Keratinocyte (primary cell): ENCODE results near the gene OBSL1. TPM values are rescaled to one million over a fixed set of nuclear protein-coding genes. Genes with fewer than 3 reads are reported as not detected.

Source experiments
- DNase-seq: peaks from one replicate; pipeline ENCODE4 v3.0.0-alpha.2; 2011; ENCODE audit warnings: low read depth, missing footprints, low spot score
- FAIRE-seq: peaks from 2 replicates; lab custom pipeline; 2011; peaks lifted over from hg19 to GRCh38; lab: Jason Lieb, UNC
- H2AFZ ChIP-seq: 2 replicates; pipeline ENCODE4 v1.6.0; 2012; ENCODE audit warnings: low read length, control low read depth, inconsistent platforms; ENCODE audit not compliant: control insufficient read depth
- H3K27ac ChIP-seq: 2 replicates; pipeline ENCODE4 v1.5.1; 2011; ENCODE audit warnings: low read length; ENCODE audit not compliant: control insufficient read depth, insufficient read depth
- H3K27me3 ChIP-seq: 3 replicates; pipeline ENCODE4 v1.6.0; 2011; ENCODE audit warnings: low read length; ENCODE audit not compliant: control insufficient read depth, insufficient read depth; ENCODE audit errors: extremely low read depth
- H3K36me3 ChIP-seq, 2 experiments: 2 replicates in 1 of 2; 3 replicates in 1 of 2; pipeline ENCODE4 v1.5.1; 2011; ENCODE audit warnings: low read length in 2 of 2, mild to moderate bottlenecking in 1 of 2; ENCODE audit not compliant: control insufficient read depth in 2 of 2, insufficient read depth in 2 of 2; ENCODE audit errors: extremely low read depth in 1 of 2
- H3K4me1 ChIP-seq: 3 replicates; pipeline ENCODE4 v1.5.1; 2011; ENCODE audit warnings: low read length; ENCODE audit not compliant: control insufficient read depth, insufficient read depth; ENCODE audit errors: extremely low read depth
- H3K4me2 ChIP-seq: 3 replicates; pipeline ENCODE4 v1.6.0; 2011; ENCODE audit warnings: low read depth, low read length; ENCODE audit not compliant: control insufficient read depth, insufficient read depth; ENCODE audit errors: extremely low read depth
- H3K4me3 ChIP-seq, 3 experiments: fragments of 200-600 bp in 1 of 3; sonication (generic) in 1 of 3; 2 replicates in 2 of 3; 3 replicates in 1 of 3; pipeline ENCODE4 v1.5.1; 2011 to 2016; ENCODE audit warnings: low read length in 3 of 3, mild to moderate bottlenecking in 3 of 3, control low read depth in 2 of 3, inconsistent platforms in 1 of 3, low read depth in 1 of 3, mixed read lengths in 1 of 3, mixed run types in 1 of 3, moderate library complexity in 1 of 3; ENCODE audit not compliant: control insufficient read depth in 2 of 3, insufficient read depth in 2 of 3; ENCODE audit errors: extremely low read depth in 1 of 3
- H3K79me2 ChIP-seq: 2 replicates; pipeline ENCODE4 v1.6.0; 2012; ENCODE audit warnings: low read length; ENCODE audit not compliant: control insufficient read depth, insufficient read depth
- H3K9ac ChIP-seq: 3 replicates; pipeline ENCODE4 v1.6.0; 2011; ENCODE audit warnings: low read length; ENCODE audit not compliant: control insufficient read depth, insufficient read depth; ENCODE audit errors: extremely low read depth
- H3K9me1 ChIP-seq: 3 replicates; pipeline ENCODE4 v1.6.0; 2011; ENCODE audit warnings: low read length; ENCODE audit not compliant: control insufficient read depth, insufficient read depth; ENCODE audit errors: extremely low read depth
- H3K9me3 ChIP-seq: 2 replicates; pipeline ENCODE4 v1.5.1; 2012; ENCODE audit warnings: low read depth, low read length; ENCODE audit not compliant: control insufficient read depth
- H4K20me1 ChIP-seq: 3 replicates; pipeline ENCODE4 v1.6.0; 2011; ENCODE audit warnings: low read length; ENCODE audit not compliant: control insufficient read depth, insufficient read depth; ENCODE audit errors: extremely low read depth
- CTCF ChIP-seq, 3 experiments: IDR thresholded peaks in 1 of 3; conservative IDR thresholded peaks in 1 of 3; optimal IDR thresholded peaks in 1 of 3; 2 replicates in 2 of 3; 3 replicates in 1 of 3; pipeline versions ENCODE3 to v1.5.1; 2011; ENCODE audit warnings: low read length in 3 of 3, mild to moderate bottlenecking in 3 of 3, moderate library complexity in 2 of 3, control low read depth in 1 of 3, inconsistent platforms in 1 of 3; ENCODE audit not compliant: insufficient read depth in 2 of 3; ENCODE audit errors: extremely low read depth in 1 of 3
- EZH2 ChIP-seq: IDR thresholded peaks from one replicate; pipeline ENCODE4 v1.6.1; 2012; ENCODE audit warnings: inconsistent platforms, mild to moderate bottlenecking, low read length, moderate library complexity
- dilution Hi-C: fragments of 300-500 bp; cut with MboI; formaldehyde crosslinking; loops from one replicate; pipeline ENCODE4 v1.7.0; 2020; ENCODE audit warnings: low sequenced_read_pairs; ENCODE audit not compliant: extremely low pct_ligation_motif_present
- polyA plus RNA-seq, 5 experiments: library from polyadenylated mRNA; depleted of rRNA in 3 of 5; stranded (reverse) in 3 of 5; stranded (forward) in 1 of 5; unstranded in 1 of 5; fragments of >200 nt; gene quantifications; 1 replicate in 1 of 5; 2 replicates in 3 of 5; 3 replicates in 1 of 5; pipeline versions ENCODE4 v1.2.1 to v1.2.3, GENCODE V29; 2011 to 2012; ENCODE audit warnings: missing spikeins in 2 of 5, low read depth in 1 of 5, low replicate concordance in 1 of 5

The OBSL1 gene
- polyA plus RNA-seq, 1 donor (not counting 4 experiments of a cell fraction or from before 2014, with no cell fraction given): 9.3 TPM

GRCh38 chr2:219581346-219581745 lies 10.0 kb upstream of the OBSL1 start:
- H3K9me1 ChIP-seq: no peaks in the 10 kb centered on the region
- H3K27me3 ChIP-seq: peaks cover 6% of the 10 kb centered on the region
- no peak for TF ChIP-seq EZH2
- TF ChIP-seq CTCF (optimal IDR thresholded peaks at IDR 0.05 in 1 of 3, IDR thresholded peaks at IDR 0.05 in 1 of 3, conservative IDR thresholded peaks at IDR 0.05 in 1 of 3; ENCODE audit: extremely low read depth in 1 of 3, insufficient read depth in 2 of 3, low read length in 3 of 3): no peak
- dilution Hi-C loops: no loop called here
- H3K4me3 ChIP-seq: no peak overlapping the region
- DNase-seq (no peak), FAIRE-seq (no peak)
- H3K79me2 ChIP-seq: no peaks in the 10 kb centered on the region
- no peaks in the 10 kb centered on the region for H3K36me3 ChIP-seq
- no peak overlapping the region for H3K9ac ChIP-seq
- H3K4me1 ChIP-seq: no peaks in the 10 kb centered on the region
- H4K20me1 ChIP-seq: no peaks in the 10 kb centered on the region
- no peak overlapping the region for H3K4me2 ChIP-seq
- H2AFZ ChIP-seq: no peak overlapping the region
- H3K9me3 ChIP-seq: no peaks in the 10 kb centered on the region
- no peak overlapping the region for H3K27ac ChIP-seq

- Histone ChIP-seq H3K9ac (no peak overlapping the region), H3K27me3 (peaks cover 6% of the 10 kb centered on the region), H3K9me3 (no peaks in the 10 kb centered on the region), H3K9me1 (no peaks in the 10 kb centered on the region), H3K4me2 (no peak overlapping the region), H3K4me1 (no peaks in the 10 kb centered on the region), H4K20me1 (no peaks in the 10 kb centered on the region), H3K79me2 (no peaks in the 10 kb centered on the region), H3K4me3 (no peak overlapping the region), H3K36me3 (no peaks in the 10 kb centered on the region), H3K27ac (no peak overlapping the region), H2AFZ (no peak overlapping the region)
- dilution Hi-C loops: no loop called here
- FAIRE-seq: no peak
- no peak for DNase-seq
- TF ChIP-seq CTCF (optimal IDR thresholded peaks at IDR 0.05 in 1 of 3, IDR thresholded peaks at IDR 0.05 in 1 of 3, conservative IDR thresholded peaks at IDR 0.05 in 1 of 3; ENCODE audit: extremely low read depth in 1 of 3, insufficient read depth in 2 of 3, low read length in 3 of 3) (no peak), EZH2 (no peak)
Observed at GRCh38 chr2:219578811-219579613, 7.7 kb upstream of the OBSL1 start.
